Lower leg skin (tissue), 4 donors: ENCODE results near the gene CRISPLD2. TPM values are rescaled to one million over a fixed set of nuclear protein-coding genes. Genes with fewer than 3 reads are reported as not detected.

Experiments
- DNase-seq, 2 donors: peaks; one replicate each; pipeline ENCODE4 v3.0.0-alpha.2; 2019; ENCODE audit warnings: low spot score in 2 of 2
- H3K4me3 ChIP-seq: fragments of 200-600 bp; sonication (generic); 2 replicates; pipeline ENCODE4 v1.5.1; 2017; ENCODE audit warnings: mild to moderate bottlenecking, low read depth; ENCODE audit not compliant: poor library complexity, severe bottlenecking
- CTCF ChIP-seq, 3 donors: fragments of 450-650 bp; IDR thresholded peaks; one replicate each; pipeline ENCODE4 v1.5.1; 2016; ENCODE audit warnings: antibody characterized with exemption in 3 of 3, mild to moderate bottlenecking in 3 of 3, moderate library complexity in 2 of 3
- POLR2A ChIP-seq, 2 donors: fragments of 450-650 bp; IDR thresholded peaks; one replicate each; pipeline ENCODE4 v1.6.1; 2016 to 2017; ENCODE audit warnings: antibody characterized with exemption in 2 of 2, mild to moderate bottlenecking in 1 of 2, moderate library complexity in 1 of 2
- WGBS, 2 donors: methylation state at CpG; one replicate each; pipeline ENCODE4 v1.1.5; 2018; 5-methylcytosine and 5-hydroxymethylcytosine counted together
- intact Hi-C: fragments of 100-400 bp; cut with DNase I; formaldehyde crosslinking; loops from one replicate; pipeline ENCODE4 v1.15.0; 2023; ENCODE audit warnings: low total_unique reads
- total RNA-seq, 4 donors: library from RNA; depleted of rRNA; stranded (reverse); fragments of >200 nt; gene quantifications; one replicate each; pipeline ENCODE4 v1.1.0, GENCODE V29; 2016

CRISPLD2 gene
- total RNA-seq, 4 donors from 2014 or later = 48.0 to 105 (median 69.5) TPM

GRCh38 chr16:84822990-84823389, 3.2 kb downstream of the CRISPLD2 start:
- DNase-seq = no peak
- no peak for TF ChIP-seq POLR2A (IDR thresholded peaks at IDR 0.05)
- TF ChIP-seq CTCF (IDR thresholded peaks at IDR 0.05) = no peak
- intact Hi-C loops = no loop called here
- H3K4me3 ChIP-seq = no peak overlapping the region
- WGBS, 2 donors = 88 to 96% methylated on average over 6 of the region's 6 CpGs

- TF ChIP-seq CTCF (IDR thresholded peaks at IDR 0.05) (no peak), POLR2A (IDR thresholded peaks at IDR 0.05) (no peak)
- no peak overlapping the region for H3K4me3 ChIP-seq
- WGBS, 2 donors = 54 to 67% methylated on average over 8 of the region's 8 CpGs
- intact Hi-C loops = no loop called here
- no peak for DNase-seq
Observed at GRCh38 chr16:84823484-84823883, 3.7 kb downstream of the CRISPLD2 start.

GRCh38 chr16:84823926-84824325, 4.1 kb downstream of the CRISPLD2 start:
- WGBS, 2 donors = 49 to 70% methylated on average over 5 of the region's 5 CpGs
- TF ChIP-seq CTCF (IDR thresholded peaks at IDR 0.05) (no peak), POLR2A (IDR thresholded peaks at IDR 0.05) (no peak)
- no peak overlapping the region for H3K4me3 ChIP-seq
- no peak for DNase-seq
- intact Hi-C loops = no loop called here

- intact Hi-C loops = no loop called here
- WGBS, 2 donors = 68 to 70% methylated on average over 8 of the region's 8 CpGs
- DNase-seq = no peak
- TF ChIP-seq CTCF (IDR thresholded peaks at IDR 0.05) (no peak), POLR2A (IDR thresholded peaks at IDR 0.05) (no peak)
- no peak overlapping the region for H3K4me3 ChIP-seq
Observed at GRCh38 chr16:84825896-84826557, 6.2 kb downstream of the CRISPLD2 start.

- intact Hi-C loops = no loop called here
- no peak for DNase-seq
- no peak for TF ChIP-seq POLR2A (IDR thresholded peaks at IDR 0.05)
- no peak for TF ChIP-seq CTCF (IDR thresholded peaks at IDR 0.05)
- H3K4me3 ChIP-seq = no peak overlapping the region
- 67% methylated on average over 13 of the region's 13 CpGs for WGBS, 2 donors
Observed at GRCh38 chr16:84826558-84826941, 6.8 kb downstream of the CRISPLD2 start.

GRCh38 chr16:84827131-84827574, 7.4 kb downstream of the CRISPLD2 start:
- 70 to 73% methylated on average over 16 of the region's 16 CpGs for WGBS, 2 donors
- intact Hi-C loops = no loop called here
- TF ChIP-seq POLR2A (IDR thresholded peaks at IDR 0.05) (no peak), CTCF (IDR thresholded peaks at IDR 0.05) (no peak)
- H3K4me3 ChIP-seq = no peak overlapping the region
- DNase-seq = peak in 1 of 2 donors; percentile 62
